HG03354 (cell line): ENCODE measurements around the gene SOCS2.

Experiments used
- ATAC-seq: cut with Tn5 transposase; IDR thresholded peaks from one replicate; pipeline ENCODE4 v1.9.1; 2021; ENCODE audit warnings: mild to moderate bottlenecking; ENCODE audit not compliant: unreplicated experiment, poor library complexity, severe bottlenecking

Gene SOCS2

GRCh38 chr12:93589081-93589480 is 16.6 kb downstream of the SOCS2 start:
- no peak for ATAC-seq

- peak; percentile 87 for ATAC-seq
These were observed 18.8 kb downstream of the SOCS2 start for GRCh38 chr12:93591137-93591868.

GRCh38 chr12:93592641-93593406 is 20.3 kb downstream of the SOCS2 start:
- ATAC-seq, result no peak

GRCh38 chr12:93593843-93594242 is 21.4 kb downstream of the SOCS2 start:
- ATAC-seq, result no peak

GRCh38 chr12:93594766-93595311 is 22.4 kb downstream of the SOCS2 start:
- ATAC-seq, result no peak

GRCh38 chr12:93595351-93595750 is 22.9 kb downstream of the SOCS2 start:
- ATAC-seq, result no peak

GRCh38 chr12:93597608-93598007 is 25.1 kb downstream of the SOCS2 start:
- no peak for ATAC-seq

- ATAC-seq, result no peak
These were observed 26.7 kb downstream of the SOCS2 start for GRCh38 chr12:93599192-93599591.

- ATAC-seq, result no peak
These were observed 29.1 kb downstream of the SOCS2 start for GRCh38 chr12:93601591-93601990.

GRCh38 chr12:93602897-93603668 is 30.6 kb downstream of the SOCS2 start:
- no peak for ATAC-seq

GRCh38 chr12:93603762-93604161 is 31.3 kb downstream of the SOCS2 start:
- ATAC-seq, result no peak

- ATAC-seq, result no peak
These were observed 35.8 kb downstream of the SOCS2 start for GRCh38 chr12:93608313-93608712.

GRCh38 chr12:93609281-93610192 is 37.1 kb downstream of the SOCS2 start:
- ATAC-seq, result no peak

GRCh38 chr12:93612776-93613175 is 40.3 kb downstream of the SOCS2 start:
- ATAC-seq, result no peak

GRCh38 chr12:93614917-93615596 is 42.6 kb downstream of the SOCS2 start:
- ATAC-seq, result no peak

GRCh38 chr12:93616584-93617101 is 44.2 kb downstream of the SOCS2 start:
- ATAC-seq, result no peak

GRCh38 chr12:93618891-93619410 is 46.5 kb downstream of the SOCS2 start:
- ATAC-seq, result no peak

GRCh38 chr12:93621986-93622385 is 49.5 kb downstream of the SOCS2 start:
- no peak for ATAC-seq
